Hematopoietic multipotent progenitor cell treated with erythropoietin and hydrocortisone succinate and interleukin-3 and kit ligand, for 17 days (in vitro differentiated cells): ENCODE measurements around the gene MFN1.
"Not testable (repeated sequence)": the region's sequence is repeated elsewhere in the genome, so short reads cannot be mapped to it uniquely, and the experiment has no call there.

Source experiments
- DNase-seq: peaks from one replicate; pipeline ENCODE4 v3.0.0-alpha.2; 2015; ENCODE audit warnings: low spot score

The MFN1 gene

GRCh38 chr3:179347345-179348194, at the start of gene MFN1:
Gene MFN1 (plus strand): TSS chr3:179347709. CDS start chr3:179348852, 1,143 bp downstream.
- DNase-seq: peak; percentile 94

- no peak for DNase-seq
Measured at GRCh38 chr3:179297971-179298725, 49.4 kb upstream of the MFN1 start.

- no peak for DNase-seq
Measured at GRCh38 chr3:179299316-179299715, 48.2 kb upstream of the MFN1 start.

GRCh38 chr3:179299999-179300613, 47.4 kb upstream of the MFN1 start:
- DNase-seq: no peak

GRCh38 chr3:179301645-179302044, 45.9 kb upstream of the MFN1 start:
- DNase-seq: no peak

GRCh38 chr3:179302111-179302510, 45.4 kb upstream of the MFN1 start:
- no peak for DNase-seq

GRCh38 chr3:179304605-179305004, 42.9 kb upstream of the MFN1 start:
- no peak for DNase-seq

GRCh38 chr3:179307362-179307761, 40.1 kb upstream of the MFN1 start:
- DNase-seq: not testable (repeated sequence)

- no peak for DNase-seq
Measured at GRCh38 chr3:179308001-179308400, 39.5 kb upstream of the MFN1 start.

GRCh38 chr3:179309225-179310078, 38.1 kb upstream of the MFN1 start:
- DNase-seq: no peak

GRCh38 chr3:179318876-179319275, 28.6 kb upstream of the MFN1 start:
- DNase-seq: no peak

- peak; percentile 48 for DNase-seq
Measured at GRCh38 chr3:179321668-179322285, 25.7 kb upstream of the MFN1 start.

GRCh38 chr3:179322286-179323196, 25.0 kb upstream of the MFN1 start, which contains the start of gene ZNF639:
Gene ZNF639 (plus strand): TSS chr3:179323031. CDS start chr3:179328294, 5,263 bp downstream.
- peak; percentile 86 for DNase-seq

GRCh38 chr3:179323197-179324110, 24.1 kb upstream of the MFN1 start:
- peak; percentile 64 for DNase-seq

- DNase-seq: peak; percentile 23
Measured at GRCh38 chr3:179324270-179324754, 23.2 kb upstream of the MFN1 start.

GRCh38 chr3:179330438-179330837, 17.1 kb upstream of the MFN1 start:
- DNase-seq: no peak

GRCh38 chr3:179332240-179332639, 15.3 kb upstream of the MFN1 start:
- DNase-seq: no peak

- no peak for DNase-seq
Measured at GRCh38 chr3:179333084-179333483, 14.4 kb upstream of the MFN1 start.
